HCT116 (cell line): Measurements from ENCODE around the gene SYTL4.
A peak's percentile ranks its signal among the peaks of the same experiment; 100 is the strongest.

Source experiments
- ATF3 ChIP-seq: IDR thresholded peaks from 2 replicates; pipeline ENCODE4 v1.6.1; 2012
- CEBPB ChIP-seq: IDR thresholded peaks from 2 replicates; pipeline ENCODE4 v1.6.1; 2012; ENCODE audit warnings: low read depth
- CTCF ChIP-seq, 3 experiments: fragments of 200-600 bp in 1 of 3; sonication (generic) in 1 of 3; IDR thresholded peaks in 2 of 3; conservative IDR thresholded peaks in 1 of 3; 2 replicates each; pipeline ENCODE4 v1.5.1; 2012 to 2017; ENCODE audit warnings: low read depth in 2 of 3, low read length in 2 of 3, antibody characterized with exemption in 1 of 3, borderline replicate concordance in 1 of 3, control low read depth in 1 of 3, mild to moderate bottlenecking in 1 of 3, mixed read lengths in 1 of 3, mixed run types in 1 of 3, moderate library complexity in 1 of 3; ENCODE audit not compliant: insufficient read depth in 1 of 3
- JUND ChIP-seq: IDR thresholded peaks from 2 replicates; pipeline ENCODE4 v1.6.1; 2012
- MAX ChIP-seq: IDR thresholded peaks from 2 replicates; pipeline ENCODE4 v1.6.1; 2012
- POLR2A ChIP-seq: IDR thresholded peaks from 2 replicates; pipeline ENCODE4 v1.7.0; 2011; ENCODE audit warnings: borderline replicate concordance; ENCODE audit not compliant: insufficient read depth, insufficient read length; ENCODE audit errors: extremely low read depth
- RAD21 ChIP-seq: IDR thresholded peaks from 2 replicates; pipeline ENCODE4 v1.6.1; 2012; ENCODE audit warnings: low read depth, mild to moderate bottlenecking
- REST ChIP-seq: IDR thresholded peaks from 2 replicates; pipeline ENCODE4 v1.6.1; 2012; ENCODE audit warnings: low read depth
- SP1 ChIP-seq: IDR thresholded peaks from 2 replicates; pipeline ENCODE4 v1.6.1; 2012; ENCODE audit warnings: low read depth
- SRF ChIP-seq: IDR thresholded peaks from 2 replicates; pipeline ENCODE4 v1.6.1; 2012; ENCODE audit warnings: low read depth
- TCF7L2 ChIP-seq: IDR thresholded peaks from 2 replicates; pipeline ENCODE4 v1.7.0; 2011; ENCODE audit warnings: borderline replicate concordance, inconsistent platforms; ENCODE audit not compliant: insufficient read depth, insufficient read length; ENCODE audit errors: extremely low read depth
- YY1 ChIP-seq: IDR thresholded peaks from 2 replicates; pipeline ENCODE4 v1.6.1; 2011; ENCODE audit warnings: low read length, low read depth, moderate library complexity, mild to moderate bottlenecking; ENCODE audit not compliant: insufficient replicate concordance; ENCODE audit errors: extremely low read depth
- ZNF274 ChIP-seq: fragments of 200-500 bp; sonication (Bioruptor generic); IDR thresholded peaks from 2 replicates; pipeline ENCODE4 v1.6.1; 2014; ENCODE audit warnings: mild to moderate bottlenecking, low read depth, low read length, inconsistent platforms

GRCh38 chrX:100685284-100685996, 46.5 kb downstream of the SYTL4 start:
- TF ChIP-seq SP1 (no peak), POLR2A (no peak), CTCF (IDR thresholded peaks at IDR 0.05 in 2 of 3, conservative IDR thresholded peaks at IDR 0.05 in 1 of 3; ENCODE audit: borderline replicate concordance in 1 of 3, insufficient read depth in 1 of 3, low read depth in 2 of 3, low read length in 2 of 3) (peak; percentile 72 to 98 (median 76)), YY1 (no peak), SRF (no peak), REST (no peak), ATF3 (no peak), RAD21 (peak; percentile 81), CEBPB (no peak), MAX (no peak), JUND (no peak), TCF7L2 (no peak), ZNF274 (no peak)
